DLD1 (cell line): ENCODE results near the gene CLCN2.

ENCODE experiments used
- in situ Hi-C: cut with HindIII; loops from 2 replicates; pipeline ENCODE4 v1.10.0; 2017; ENCODE audit warnings: low sequenced_read_pairs

The CLCN2 gene

GRCh38 chr3:184334470-184335158 is 26.8 kb downstream of the CLCN2 start:
- in situ Hi-C loops, result no loop called here

- in situ Hi-C loops, result no loop called here
Measured at GRCh38 chr3:184333700-184334099, 27.7 kb downstream of the CLCN2 start.

GRCh38 chr3:184333190-184333589 is 28.2 kb downstream of the CLCN2 start:
- in situ Hi-C loops, result no loop called here

GRCh38 chr3:184332370-184333090 is 28.9 kb downstream of the CLCN2 start:
- in situ Hi-C loops, result no loop called here

GRCh38 chr3:184328516-184328915 is 32.9 kb downstream of the CLCN2 start:
- in situ Hi-C loops, result no loop called here

- in situ Hi-C loops, result no loop called here
Measured at GRCh38 chr3:184327171-184327570, 34.2 kb downstream of the CLCN2 start.

- in situ Hi-C loops, result no loop called here
Measured at GRCh38 chr3:184325715-184326369, 35.6 kb downstream of the CLCN2 start.

GRCh38 chr3:184325269-184325668 is 36.1 kb downstream of the CLCN2 start:
- in situ Hi-C loops, result no loop called here

GRCh38 chr3:184323696-184324095 is 37.7 kb downstream of the CLCN2 start:
- in situ Hi-C loops, result no loop called here

- in situ Hi-C loops, result no loop called here
Measured at GRCh38 chr3:184322731-184323487, 38.5 kb downstream of the CLCN2 start.

- in situ Hi-C loops, result no loop called here
Measured at GRCh38 chr3:184321666-184322065, 39.7 kb downstream of the CLCN2 start.

- in situ Hi-C loops, result no loop called here
Measured at GRCh38 chr3:184320104-184320445, 41.3 kb downstream of the CLCN2 start.

GRCh38 chr3:184317201-184317600 is 44.2 kb downstream of the CLCN2 start:
- in situ Hi-C loops, result no loop called here

GRCh38 chr3:184316792-184317191 is 44.6 kb downstream of the CLCN2 start:
- in situ Hi-C loops, result no loop called here

- in situ Hi-C loops, result no loop called here
Measured at GRCh38 chr3:184315871-184316661, 45.3 kb downstream of the CLCN2 start.

GRCh38 chr3:184315543-184315867 is 45.9 kb downstream of the CLCN2 start:
- in situ Hi-C loops, result no loop called here

- in situ Hi-C loops, result no loop called here
Measured at GRCh38 chr3:184314700-184315542, 46.5 kb downstream of the CLCN2 start.

- in situ Hi-C loops, result no loop called here
Measured at GRCh38 chr3:184314363-184314699, 47.1 kb downstream of the CLCN2 start, which contains the start of gene EIF4G1. EIF4G1 (plus strand) TSS chr3:184314606; CDS start chr3:184315797, 1,191 bp downstream.

- in situ Hi-C loops, result no loop called here
Measured at GRCh38 chr3:184311633-184312032, 49.8 kb downstream of the CLCN2 start.

GRCh38 chr3:184308744-184309143 is 52.7 kb downstream of the CLCN2 start:
- in situ Hi-C loops, result no loop called here
